GM18508 (cell line): ENCODE results near the gene WBP2NL.
"Not testable (repeated sequence)": the region's sequence is repeated elsewhere in the genome, so short reads cannot be mapped to it uniquely, and the experiment has no call there.

ENCODE experiments used
- ATAC-seq: cut with Tn5 transposase; IDR thresholded peaks from one replicate; pipeline ENCODE4 v1.9.1; 2021; ENCODE audit warnings: moderate number of reproducible peaks; ENCODE audit not compliant: insufficient read depth, unreplicated experiment

The WBP2NL gene, protein sequence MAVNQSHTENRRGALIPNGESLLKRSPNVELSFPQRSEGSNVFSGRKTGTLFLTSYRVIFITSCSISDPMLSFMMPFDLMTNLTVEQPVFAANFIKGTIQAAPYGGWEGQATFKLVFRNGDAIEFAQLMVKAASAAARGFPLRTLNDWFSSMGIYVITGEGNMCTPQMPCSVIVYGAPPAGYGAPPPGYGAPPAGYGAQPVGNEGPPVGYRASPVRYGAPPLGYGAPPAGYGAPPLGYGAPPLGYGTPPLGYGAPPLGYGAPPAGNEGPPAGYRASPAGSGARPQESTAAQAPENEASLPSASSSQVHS

DNA sequence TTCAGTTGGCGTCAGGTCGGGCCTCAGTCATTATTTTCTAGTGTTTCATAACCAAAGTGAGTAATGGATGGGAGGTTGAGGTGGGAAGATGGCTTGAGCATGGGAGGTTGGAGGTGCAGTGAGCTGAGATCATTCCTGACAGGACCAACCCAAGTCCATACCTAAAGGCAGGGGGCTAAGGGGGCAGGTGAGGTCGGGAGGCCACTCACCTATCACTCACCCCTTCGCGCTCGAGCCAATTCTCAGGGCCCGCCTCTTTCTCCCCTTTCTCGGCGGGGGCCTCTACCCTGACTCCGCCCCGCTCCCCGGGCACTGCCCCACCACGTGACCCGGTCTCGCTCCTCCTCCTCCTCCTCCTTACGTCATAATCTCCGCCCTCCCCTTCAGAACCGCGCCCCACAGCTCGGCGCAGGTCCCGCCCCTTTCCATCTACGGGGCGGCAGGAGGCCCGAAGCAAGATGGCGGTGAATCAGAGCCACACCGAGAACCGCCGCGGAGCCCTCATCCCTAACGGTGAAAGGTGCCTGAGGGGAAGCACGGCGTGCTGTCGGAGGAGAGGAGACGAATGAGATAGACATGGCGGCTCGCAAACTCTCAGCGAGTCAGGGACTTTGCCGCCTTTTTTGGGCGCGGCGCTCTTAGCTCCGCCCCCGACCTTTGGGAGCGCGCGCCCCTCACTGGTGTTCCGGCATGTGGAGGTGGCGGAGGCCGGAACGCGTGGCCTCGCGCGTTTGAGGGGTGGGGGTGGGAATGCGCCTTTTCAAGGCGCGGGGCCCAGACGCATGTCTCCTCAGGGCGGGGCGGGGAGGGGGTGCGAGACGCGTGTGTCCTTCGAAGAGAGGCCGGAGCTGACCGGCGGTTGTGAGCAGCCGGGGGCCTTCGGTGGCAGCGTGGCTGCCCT is at the start of gene WBP2NL:
WBP2NL (plus strand) TSS at position 428 of the 901 bp plus-strand sequence; CDS start at position 459, 31 bp downstream.
- no peak for ATAC-seq

- ATAC-seq: not testable (repeated sequence)
Observed at GRCh38 chr22:41948928-41949296, 49.7 kb upstream of the WBP2NL start.

GRCh38 chr22:41949297-41949965 is 49.2 kb upstream of the WBP2NL start:
- no peak for ATAC-seq

GRCh38 chr22:41951898-41952474 is 46.6 kb upstream of the WBP2NL start, which contains the start of gene SMIM45:
SMIM45 (plus strand) TSS chr22:41952150.
- no peak for ATAC-seq

GRCh38 chr22:41952713-41953112 is 45.9 kb upstream of the WBP2NL start:
- no peak for ATAC-seq

DNA sequence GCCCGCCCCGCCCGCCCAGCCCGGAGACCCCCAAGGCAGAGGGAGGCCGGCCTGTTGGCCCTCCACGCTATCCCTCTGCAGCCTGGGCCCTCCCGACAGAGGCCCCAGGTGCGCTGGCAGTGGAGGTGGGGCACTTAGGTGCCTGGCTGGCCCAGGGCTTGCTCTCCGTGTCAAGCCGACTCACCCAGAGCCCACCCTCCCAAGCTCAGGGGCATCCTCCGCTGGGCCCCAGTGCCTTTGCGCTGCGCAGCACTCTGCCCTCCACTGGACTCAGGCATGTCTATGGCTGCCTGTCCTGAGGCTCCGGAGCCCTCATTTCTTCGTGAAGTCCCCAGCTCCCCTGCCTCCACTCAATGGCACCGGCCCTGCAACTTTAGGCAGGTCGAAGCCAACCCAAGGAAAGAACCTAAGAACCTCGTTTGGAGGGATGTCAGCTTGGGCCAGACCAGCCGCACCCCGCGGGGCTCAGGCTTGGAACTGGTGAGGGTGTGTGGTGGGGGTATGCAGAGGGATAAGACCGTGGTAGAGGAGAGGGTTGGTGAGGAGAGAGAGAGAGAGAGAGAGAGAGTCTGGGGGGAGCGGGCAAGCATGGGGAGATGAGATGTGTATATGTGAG is 40.5 kb upstream of the WBP2NL start:
- no peak for ATAC-seq

GRCh38 chr22:41963453-41964111 is 35.0 kb upstream of the WBP2NL start:
- no peak for ATAC-seq

- no peak for ATAC-seq
Observed at GRCh38 chr22:41964112-41964491, 34.5 kb upstream of the WBP2NL start.

DNA sequence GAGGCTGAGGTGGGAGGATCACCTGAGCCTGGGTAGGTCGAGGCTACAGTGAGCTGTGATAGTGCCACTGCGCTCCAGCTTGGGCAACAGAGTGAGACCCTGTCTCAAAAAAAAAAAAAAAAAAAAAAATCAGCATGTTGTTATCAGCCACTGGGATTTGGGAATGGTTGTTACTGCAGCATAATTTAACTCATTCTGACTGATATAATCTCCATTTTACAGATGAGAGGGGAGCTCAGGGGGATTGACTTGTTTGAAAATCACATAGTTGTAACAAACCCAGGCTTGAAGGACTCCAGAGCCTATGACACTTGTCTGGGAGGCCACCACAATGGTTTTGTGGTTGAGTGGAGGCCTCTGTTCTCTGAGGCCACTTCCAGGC is 32.4 kb upstream of the WBP2NL start:
- no peak for ATAC-seq

- ATAC-seq: no peak
Observed at GRCh38 chr22:41966607-41967240, 31.9 kb upstream of the WBP2NL start.

DNA sequence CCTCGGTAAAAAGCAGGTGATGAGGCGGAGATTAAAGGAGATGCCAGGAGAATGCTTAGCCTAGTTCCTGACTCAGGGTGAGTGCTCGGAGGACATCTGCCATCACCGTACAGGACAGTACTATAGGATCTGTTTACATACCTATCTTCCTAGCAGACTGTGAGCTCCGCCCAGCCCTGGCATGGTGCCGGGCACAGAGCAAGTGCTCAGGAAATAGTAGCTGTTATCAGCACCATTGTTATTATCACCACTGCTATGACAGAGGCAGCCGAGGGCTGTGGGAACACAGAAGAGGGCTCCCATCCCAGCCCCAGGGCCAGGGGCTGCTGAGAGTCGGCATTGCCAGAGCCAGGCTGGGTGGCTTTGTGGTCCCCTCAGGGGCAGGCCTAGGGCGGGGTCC is 30.0 kb upstream of the WBP2NL start:
- ATAC-seq: no peak

GRCh38 chr22:41969110-41969646 is 29.4 kb upstream of the WBP2NL start, which contains the start of gene SEPTIN3:
SEPTIN3 (plus strand) TSS chr22:41969443; CDS start chr22:41971493, 2,050 bp downstream.
- no peak for ATAC-seq

GRCh38 chr22:41970601-41971000 is 28.0 kb upstream of the WBP2NL start:
- ATAC-seq: no peak

DNA sequence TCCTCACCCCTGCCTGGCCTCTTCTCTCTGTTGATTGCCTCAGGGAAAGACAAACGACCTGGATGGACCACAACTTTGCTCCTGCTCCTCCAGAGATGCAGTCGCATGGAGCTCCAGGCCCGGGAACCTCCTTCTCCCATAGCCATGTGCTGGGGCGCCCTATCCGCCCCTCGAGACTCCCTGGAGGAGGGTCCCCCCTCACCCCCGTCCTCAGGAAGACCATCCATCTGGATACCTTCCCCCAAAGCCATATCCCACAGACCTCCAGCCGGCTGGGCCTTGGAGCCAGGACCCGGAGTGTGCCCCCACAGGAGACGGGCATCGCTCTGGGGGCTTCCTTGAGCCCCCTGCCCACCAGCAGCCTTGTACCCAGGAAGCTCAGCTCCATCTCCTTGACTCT is 27.2 kb upstream of the WBP2NL start:
- ATAC-seq: no peak

DNA sequence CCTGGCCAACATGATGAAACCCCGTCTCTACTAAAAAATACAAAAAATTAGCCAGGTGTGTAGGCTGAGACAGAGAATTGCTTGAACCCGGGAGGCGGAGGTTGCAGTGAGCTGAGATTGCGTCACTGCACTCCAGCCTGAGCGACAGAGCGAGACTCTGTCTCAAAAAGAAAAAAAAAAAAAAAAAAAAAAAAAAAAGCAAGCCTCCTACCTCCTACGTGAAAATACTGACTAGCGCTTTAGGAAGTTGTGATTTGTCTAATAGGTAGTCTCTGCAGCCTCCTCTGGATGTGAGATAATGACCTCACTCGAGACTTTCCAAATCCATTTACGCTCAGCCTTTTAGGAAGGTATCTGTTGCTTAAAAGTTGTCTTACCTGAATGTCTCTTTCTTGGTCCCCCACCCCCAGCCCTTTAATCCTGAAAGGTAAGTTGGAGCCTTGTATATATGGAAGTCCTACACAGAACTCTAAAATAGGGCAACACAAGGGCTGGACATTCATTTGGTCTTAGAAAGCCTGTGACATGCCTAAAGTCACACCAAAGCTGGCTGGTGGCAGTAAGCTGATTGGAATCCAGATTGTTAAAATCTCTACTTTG is 23.8 kb upstream of the WBP2NL start:
- ATAC-seq: no peak

- ATAC-seq: no peak
Observed at GRCh38 chr22:41975299-41976069, 23.1 kb upstream of the WBP2NL start.

- no peak for ATAC-seq
Observed at GRCh38 chr22:41976070-41976901, 22.3 kb upstream of the WBP2NL start.
